ENCODE data around the gene RNF4.
"Not testable (repeated sequence)": the region's sequence is repeated elsewhere in the genome, so short reads cannot be mapped to it uniquely, and the experiment has no call there.

The RNF4 gene

DNA sequence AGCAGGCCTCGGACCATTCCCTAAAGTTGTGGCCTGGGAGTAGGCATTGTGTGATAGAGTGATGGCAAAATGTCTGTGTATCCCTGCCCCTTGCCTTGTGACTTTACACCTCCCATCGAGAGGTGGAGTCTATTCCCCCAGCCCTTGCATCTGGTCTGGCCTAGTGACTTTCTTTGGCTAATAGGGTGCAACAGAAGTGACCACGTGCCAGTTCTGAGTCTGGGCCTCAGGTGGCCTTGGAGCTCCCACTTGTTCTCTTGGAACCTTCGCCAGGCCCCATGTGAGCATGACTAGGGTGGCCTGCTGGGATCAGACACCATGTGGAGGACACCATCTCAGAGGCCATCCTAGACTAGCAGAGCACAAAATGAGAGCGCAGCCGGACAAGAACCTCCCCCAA, 3.9 kb upstream of the RNF4 start:
- TF ChIP-seq, protein P1, sequence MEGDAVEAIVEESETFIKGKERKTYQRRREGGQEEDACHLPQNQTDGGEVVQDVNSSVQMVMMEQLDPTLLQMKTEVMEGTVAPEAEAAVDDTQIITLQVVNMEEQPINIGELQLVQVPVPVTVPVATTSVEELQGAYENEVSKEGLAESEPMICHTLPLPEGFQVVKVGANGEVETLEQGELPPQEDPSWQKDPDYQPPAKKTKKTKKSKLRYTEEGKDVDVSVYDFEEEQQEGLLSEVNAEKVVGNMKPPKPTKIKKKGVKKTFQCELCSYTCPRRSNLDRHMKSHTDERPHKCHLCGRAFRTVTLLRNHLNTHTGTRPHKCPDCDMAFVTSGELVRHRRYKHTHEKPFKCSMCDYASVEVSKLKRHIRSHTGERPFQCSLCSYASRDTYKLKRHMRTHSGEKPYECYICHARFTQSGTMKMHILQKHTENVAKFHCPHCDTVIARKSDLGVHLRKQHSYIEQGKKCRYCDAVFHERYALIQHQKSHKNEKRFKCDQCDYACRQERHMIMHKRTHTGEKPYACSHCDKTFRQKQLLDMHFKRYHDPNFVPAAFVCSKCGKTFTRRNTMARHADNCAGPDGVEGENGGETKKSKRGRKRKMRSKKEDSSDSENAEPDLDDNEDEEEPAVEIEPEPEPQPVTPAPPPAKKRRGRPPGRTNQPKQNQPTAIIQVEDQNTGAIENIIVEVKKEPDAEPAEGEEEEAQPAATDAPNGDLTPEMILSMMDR (IDR thresholded peaks at IDR 0.05; ENCODE audit: low read depth, low read length, missing control alignments) = no peak
- no peak for DNase-seq (ENCODE audit: low read depth)
- H3K4me3 ChIP-seq (ENCODE audit: low read depth, low read length) = no peak overlapping the region

DNA sequence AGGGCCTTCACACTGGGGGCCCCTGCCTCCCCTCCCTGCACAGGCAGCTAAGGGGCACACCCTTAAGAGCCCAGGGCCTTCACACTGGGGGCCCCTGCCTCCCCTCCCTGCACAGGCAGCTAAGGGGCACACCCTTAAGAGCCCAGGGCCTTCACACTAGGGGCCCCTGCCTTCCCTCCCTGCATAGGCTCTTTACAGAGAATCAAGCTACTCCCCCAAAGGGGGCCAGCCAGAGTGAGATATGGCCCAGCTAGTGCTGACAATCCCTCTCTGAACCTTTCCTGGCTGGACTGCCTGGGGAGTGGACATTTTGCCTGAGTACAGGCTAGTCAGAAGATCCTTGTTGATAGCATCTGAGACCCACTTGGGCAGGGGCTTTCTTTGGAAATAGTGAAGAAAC, 3.4 kb upstream of the RNF4 start:
- not testable (repeated sequence) for DNase-seq (ENCODE audit: low read depth); H3K4me3 ChIP-seq (ENCODE audit: low read depth, low read length)

DNA sequence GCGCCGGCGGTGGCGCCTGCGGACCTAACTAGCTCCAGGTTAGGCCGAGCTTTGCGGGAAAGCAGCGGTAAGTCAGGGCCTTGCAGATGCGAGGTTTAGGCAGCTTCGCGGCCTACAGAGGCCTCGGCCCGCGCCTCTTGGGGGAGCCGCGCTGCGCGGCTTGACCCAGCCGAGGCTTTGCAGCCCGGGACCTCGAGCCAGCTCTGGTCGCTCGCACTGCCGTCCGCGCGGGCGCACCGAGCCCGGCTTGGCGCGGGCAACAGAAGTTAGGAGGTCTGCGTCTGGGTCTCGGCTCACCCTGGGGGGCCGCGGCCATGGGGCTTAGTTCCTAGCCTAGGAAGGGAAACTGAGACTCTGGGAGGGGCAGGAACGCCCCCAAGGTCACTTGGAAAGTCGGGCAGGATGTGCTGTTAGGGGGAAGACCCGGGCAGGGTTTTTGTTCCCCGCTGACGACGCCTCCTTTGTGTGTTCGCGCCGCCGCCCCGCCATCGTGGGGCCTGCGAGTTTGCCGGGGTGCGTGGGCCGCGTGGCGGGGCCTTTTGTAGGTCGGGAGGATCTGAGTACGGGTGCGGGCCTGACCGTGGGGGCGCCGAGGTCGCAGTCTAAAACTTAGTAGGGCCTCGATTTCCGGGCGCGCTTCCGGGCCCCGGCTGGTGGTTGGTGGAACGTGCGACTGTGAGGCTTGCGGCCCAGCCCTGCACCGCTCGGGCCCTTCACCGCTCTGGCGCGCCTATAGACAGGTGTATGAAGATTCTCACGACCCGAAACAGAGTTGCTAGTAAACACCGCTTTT, 482 bp downstream of the RNF4 start:
- H3K4me3 ChIP-seq (ENCODE audit: low read depth, low read length) = peak overlapping the region; percentile 82
- TF ChIP-seq, protein P1 (IDR thresholded peaks at IDR 0.05; ENCODE audit: low read depth, low read length, missing control alignments) = no peak
- DNase-seq (ENCODE audit: low read depth) = no peak

DNA sequence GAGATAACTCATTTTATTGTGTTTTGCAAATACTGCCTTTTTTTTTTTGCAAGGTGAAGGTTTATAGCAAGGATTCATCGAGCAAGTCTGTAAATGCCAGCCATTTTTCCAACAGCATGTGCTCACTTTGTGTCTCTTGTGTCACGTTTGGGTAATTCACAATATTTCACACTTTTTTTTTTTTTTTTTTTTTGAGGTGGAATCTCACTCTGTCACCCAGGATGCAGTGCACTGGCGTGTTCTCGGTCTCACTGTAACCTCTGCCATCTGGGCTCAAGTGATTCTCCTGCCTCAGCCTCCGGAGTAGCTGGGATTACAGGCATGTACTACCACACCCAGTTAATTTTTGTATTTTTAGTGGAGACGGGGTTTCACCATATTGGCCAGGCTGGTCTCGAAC, 1.9 kb downstream of the RNF4 start:
- peak overlapping the region; percentile 82 for H3K4me3 ChIP-seq (ENCODE audit: low read depth, low read length)
- DNase-seq (ENCODE audit: low read depth) = no peak

DNA sequence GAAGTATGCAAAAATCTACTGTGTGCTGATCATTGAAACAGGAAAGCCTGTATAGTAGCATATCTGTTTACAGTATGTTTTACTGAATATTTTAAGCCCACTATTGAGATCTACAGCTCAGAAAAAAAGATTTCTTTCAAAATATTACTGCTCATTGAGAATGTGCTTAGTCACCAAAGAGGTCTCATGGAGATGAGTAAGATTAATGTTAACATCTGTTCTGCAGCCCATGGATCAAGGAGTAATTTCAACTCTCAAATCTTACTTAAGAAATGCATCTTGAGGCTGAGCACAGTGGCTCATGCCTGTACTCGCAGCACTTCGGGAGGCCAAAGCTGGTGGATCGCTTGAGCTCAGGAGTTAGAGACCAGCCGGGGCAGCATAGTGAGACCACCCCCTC, 3.3 kb downstream of the RNF4 start:
- no peak for DNase-seq (ENCODE audit: low read depth)
- TF ChIP-seq, protein P1 (IDR thresholded peaks at IDR 0.05; ENCODE audit: low read depth, low read length, missing control alignments) = no peak
- H3K4me3 ChIP-seq (ENCODE audit: low read depth, low read length) = no peak overlapping the region

More for the DNA sequence above, 1.9 kb downstream of the RNF4 start:
- TF ChIP-seq, protein P1 (IDR thresholded peaks at IDR 0.05; ENCODE audit: low read depth, low read length, missing control alignments) = no peak

DNA sequence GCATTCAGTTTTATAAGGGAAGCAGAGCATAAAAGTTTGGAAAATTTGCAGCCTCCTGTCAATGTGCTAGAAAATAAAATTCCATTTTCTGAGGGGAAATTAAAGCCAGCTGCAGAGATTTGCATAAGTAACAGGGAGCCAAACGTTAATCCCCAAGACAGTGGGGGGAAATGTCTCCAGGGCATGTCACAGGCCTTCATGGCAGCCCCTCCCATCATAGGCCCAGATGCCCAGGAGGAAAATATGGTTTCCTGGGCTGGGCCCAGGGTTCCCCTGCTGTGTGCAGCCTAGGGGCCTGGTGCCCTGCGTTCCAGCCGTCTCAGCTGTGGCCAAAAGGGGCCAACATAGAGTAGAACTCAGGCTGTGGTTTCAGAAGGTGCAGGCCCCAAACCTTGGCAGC, 9.3 kb downstream of the RNF4 start:
- TF ChIP-seq, protein P1 (IDR thresholded peaks at IDR 0.05; ENCODE audit: low read depth, low read length, missing control alignments) = no peak
- no peak for DNase-seq (ENCODE audit: low read depth)
- H3K4me3 ChIP-seq (ENCODE audit: low read depth, low read length) = no peak overlapping the region

DNA sequence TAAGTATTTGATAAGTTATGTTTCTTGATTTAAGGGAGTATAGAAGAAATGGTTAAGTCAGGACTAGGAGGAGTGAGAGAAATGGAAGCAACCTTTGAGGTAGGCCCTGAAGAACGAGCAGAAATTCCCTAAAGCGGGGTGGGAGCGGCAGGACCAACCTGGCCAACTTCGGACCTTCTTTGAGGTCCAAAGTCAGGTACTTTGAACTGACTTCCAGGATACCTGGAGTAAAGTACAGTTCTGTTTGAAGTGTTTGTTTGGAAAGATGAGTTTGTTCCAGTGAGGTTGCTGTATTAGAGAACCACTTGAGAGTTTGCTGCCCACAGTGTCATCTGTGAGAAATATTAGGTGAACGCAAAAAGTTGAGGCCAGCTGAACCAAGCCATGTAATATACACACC, 11.7 kb downstream of the RNF4 start:
- no peak for DNase-seq (ENCODE audit: low read depth)
- TF ChIP-seq, protein P1 (IDR thresholded peaks at IDR 0.05; ENCODE audit: low read depth, low read length, missing control alignments) = no peak
- no peak overlapping the region for H3K4me3 ChIP-seq (ENCODE audit: low read depth, low read length)

Measured in GM12864 (cell line).